Chondrocyte (in vitro differentiated cells): Measurements from ENCODE around the gene TMEM234. TPM values are rescaled to one million over a fixed set of nuclear protein-coding genes. Genes with fewer than 3 reads are reported as not detected.
A peak's percentile ranks its signal among the peaks of the same experiment; 100 is the strongest.

Experiments used
- DNase-seq: peaks from one replicate; pipeline ENCODE4 v3.0.0; 2021; ENCODE audit warnings: mixed read lengths, low spot score
- H3K27ac Mint-ChIP-seq: one replicate; pipeline ENCODE4 v1.8.0; 2021; ENCODE audit warnings: mild to moderate bottlenecking, moderate library complexity, mixed read lengths; ENCODE audit not compliant: unreplicated experiment
- H3K27me3 Mint-ChIP-seq: 2 replicates; pipeline ENCODE4 v1.8.0; 2021; ENCODE audit warnings: low read depth, mixed read lengths
- H3K36me3 Mint-ChIP-seq: 2 replicates; pipeline ENCODE4 v1.8.0; 2021; ENCODE audit warnings: low read depth, mixed read lengths
- H3K4me1 Mint-ChIP-seq: 2 replicates; pipeline ENCODE4 v1.8.0; 2021; ENCODE audit warnings: low read depth, mild to moderate bottlenecking, mixed read lengths
- H3K4me3 Mint-ChIP-seq: one replicate; pipeline ENCODE4 v1.8.0; 2021; ENCODE audit warnings: mild to moderate bottlenecking, moderate library complexity, mixed read lengths; ENCODE audit not compliant: unreplicated experiment
- H3K9me3 Mint-ChIP-seq: 2 replicates; pipeline ENCODE4 v1.8.0; 2021; ENCODE audit warnings: low read depth, mixed read lengths
- total RNA-seq: library from RNA; stranded (reverse); gene quantifications from 3 replicates; pipeline ENCODE4 v1.2.1, GENCODE V29; 2021
- TF ChIP-seq, protein P1 (sequence below): fragments of 200-600 bp; sonication (generic); IDR thresholded peaks from 2 replicates; pipeline ENCODE4 v1.5.0; 2021; ENCODE audit warnings: antibody characterized with exemption, mild to moderate bottlenecking, moderate library complexity

Gene TMEM234
- total RNA-seq, 1 donor from 2014 or later = 22.8 TPM

DNA sequence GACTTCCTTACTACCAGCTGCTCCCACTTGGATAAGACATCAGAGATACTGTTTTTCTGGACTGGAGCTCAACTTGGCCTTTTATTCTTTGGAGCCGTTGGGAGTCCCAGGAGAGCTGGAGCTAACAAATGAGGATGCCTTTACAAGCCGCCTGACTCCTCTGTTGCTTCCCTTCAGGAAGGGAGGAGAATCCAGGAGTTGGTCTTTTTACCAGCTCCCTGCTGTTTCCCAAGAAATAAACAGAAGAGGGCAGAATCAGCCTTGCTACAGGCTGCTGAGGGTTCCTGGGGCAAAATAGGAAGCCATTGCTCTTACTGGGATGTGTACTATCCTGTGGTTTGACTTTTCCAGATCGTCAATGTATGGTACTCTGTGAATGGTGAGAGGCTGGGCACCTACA lies 1.5 kb upstream of the TMEM234 start:
- Mint-ChIP-seq H3K27me3 (no peaks in the 10 kb centered on the region), H3K36me3 (peaks cover 23% of the 10 kb centered on the region), H3K27ac (peak overlapping the region; percentile 33), H3K4me1 (peaks cover 34% of the 10 kb centered on the region), H3K9me3 (no peaks in the 10 kb centered on the region), H3K4me3 (peak overlapping the region; percentile 95)
- DNase-seq = no peak
- TF ChIP-seq, protein P1, sequence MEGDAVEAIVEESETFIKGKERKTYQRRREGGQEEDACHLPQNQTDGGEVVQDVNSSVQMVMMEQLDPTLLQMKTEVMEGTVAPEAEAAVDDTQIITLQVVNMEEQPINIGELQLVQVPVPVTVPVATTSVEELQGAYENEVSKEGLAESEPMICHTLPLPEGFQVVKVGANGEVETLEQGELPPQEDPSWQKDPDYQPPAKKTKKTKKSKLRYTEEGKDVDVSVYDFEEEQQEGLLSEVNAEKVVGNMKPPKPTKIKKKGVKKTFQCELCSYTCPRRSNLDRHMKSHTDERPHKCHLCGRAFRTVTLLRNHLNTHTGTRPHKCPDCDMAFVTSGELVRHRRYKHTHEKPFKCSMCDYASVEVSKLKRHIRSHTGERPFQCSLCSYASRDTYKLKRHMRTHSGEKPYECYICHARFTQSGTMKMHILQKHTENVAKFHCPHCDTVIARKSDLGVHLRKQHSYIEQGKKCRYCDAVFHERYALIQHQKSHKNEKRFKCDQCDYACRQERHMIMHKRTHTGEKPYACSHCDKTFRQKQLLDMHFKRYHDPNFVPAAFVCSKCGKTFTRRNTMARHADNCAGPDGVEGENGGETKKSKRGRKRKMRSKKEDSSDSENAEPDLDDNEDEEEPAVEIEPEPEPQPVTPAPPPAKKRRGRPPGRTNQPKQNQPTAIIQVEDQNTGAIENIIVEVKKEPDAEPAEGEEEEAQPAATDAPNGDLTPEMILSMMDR = no peak

DNA sequence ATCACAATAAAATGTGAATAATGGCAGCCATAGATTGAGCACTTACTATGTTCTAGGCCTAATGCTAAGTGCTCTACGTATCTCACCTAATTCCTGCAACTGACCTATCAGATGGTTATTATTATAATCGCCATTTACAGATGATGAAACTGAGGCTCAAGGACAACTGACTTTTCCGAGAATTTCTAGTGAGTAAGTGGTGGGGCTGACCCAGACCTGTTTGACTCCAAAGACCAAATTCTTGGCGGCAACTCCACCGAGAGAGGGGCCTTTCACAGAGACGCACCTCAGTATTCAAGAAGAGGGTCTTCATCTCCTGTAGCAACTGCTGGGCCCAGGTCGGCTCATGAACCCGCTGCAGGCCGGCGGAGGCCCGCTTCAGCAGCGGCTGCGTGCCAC lies 573 bp downstream of the TMEM234 start:
- Mint-ChIP-seq H3K36me3 (peaks cover 17% of the 10 kb centered on the region), H3K27ac (peak overlapping the region; percentile 95), H3K4me1 (peaks cover 34% of the 10 kb centered on the region), H3K4me3 (peak overlapping the region; percentile 95), H3K9me3 (no peaks in the 10 kb centered on the region), H3K27me3 (no peaks in the 10 kb centered on the region)
- TF ChIP-seq, protein P1 = no peak
- DNase-seq = no peak

DNA sequence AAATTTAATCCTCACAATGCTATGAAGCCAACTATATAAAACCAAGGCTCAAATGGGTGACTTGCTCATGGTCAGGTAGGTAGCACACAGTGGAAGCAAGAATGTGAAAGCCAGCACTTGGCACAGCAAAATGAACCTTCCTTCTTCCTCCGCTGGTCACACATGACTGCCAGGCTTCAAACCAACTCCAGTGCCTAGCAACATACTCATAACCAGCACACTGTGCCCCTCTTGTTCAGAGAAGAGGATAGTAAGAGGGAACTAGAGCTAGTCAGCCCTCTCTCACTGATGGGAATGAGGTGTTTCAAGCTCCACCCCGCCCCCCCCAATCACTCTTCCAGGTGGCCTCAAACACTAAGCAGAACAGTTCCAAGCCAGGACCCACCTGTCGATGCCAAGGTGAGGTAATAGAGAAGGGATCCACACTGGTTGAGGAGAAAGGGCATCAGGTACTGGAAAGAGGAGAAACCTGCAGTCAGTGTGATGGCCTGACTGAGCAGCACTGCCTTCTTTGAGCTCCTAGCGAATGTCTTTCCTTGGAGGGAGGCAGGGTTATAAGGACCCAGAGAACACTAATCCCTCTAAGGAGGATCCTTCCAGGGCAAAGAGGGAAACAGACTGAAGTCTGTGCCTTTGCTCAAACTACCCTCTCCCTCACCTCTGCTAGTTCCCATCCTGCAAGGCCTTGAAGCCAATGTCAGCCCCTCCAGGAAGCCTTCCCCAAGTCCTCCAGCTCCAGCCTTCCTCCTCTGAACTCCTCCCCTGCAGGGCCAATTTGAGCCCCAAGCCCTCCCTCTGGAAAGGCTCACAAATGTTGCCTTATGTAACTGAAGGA lies 1.2 kb downstream of the TMEM234 start:
- Mint-ChIP-seq H3K36me3 (peaks cover 14% of the 10 kb centered on the region), H3K27ac (peak overlapping the region; percentile 95), H3K4me1 (peaks cover 34% of the 10 kb centered on the region), H3K9me3 (no peaks in the 10 kb centered on the region), H3K4me3 (peak overlapping the region; percentile 95), H3K27me3 (no peaks in the 10 kb centered on the region)
- TF ChIP-seq, protein P1 = no peak
- DNase-seq = no peak

DNA sequence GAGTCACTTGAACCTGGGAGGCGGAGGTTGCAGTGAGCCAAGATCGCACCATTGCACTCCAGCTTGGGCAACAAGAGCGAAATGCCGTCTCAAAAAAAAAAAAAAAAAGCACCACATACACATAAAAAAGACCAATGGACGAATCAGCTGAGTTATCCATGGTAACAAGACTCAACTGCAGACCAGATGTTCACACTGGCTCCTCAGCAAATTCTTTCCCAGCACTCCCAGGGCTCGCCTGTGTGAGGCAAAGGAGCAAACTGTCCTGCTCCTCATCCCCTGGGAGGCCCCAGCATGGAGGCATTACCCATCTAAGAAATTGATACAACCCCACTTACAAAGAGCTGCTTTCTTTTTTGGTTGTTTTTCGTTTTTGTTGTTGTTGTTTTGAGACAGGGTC lies 3.1 kb downstream of the TMEM234 start:
- H3K36me3 Mint-ChIP-seq = peaks cover 8% of the 10 kb centered on the region
- no peak for DNase-seq
- peak overlapping the region; percentile 63 for H3K27ac Mint-ChIP-seq
- no peak overlapping the region for H3K4me3 Mint-ChIP-seq
- H3K4me1 Mint-ChIP-seq = peaks cover 32% of the 10 kb centered on the region
- H3K27me3 Mint-ChIP-seq = no peaks in the 10 kb centered on the region
- no peaks in the 10 kb centered on the region for H3K9me3 Mint-ChIP-seq
- TF ChIP-seq, protein P1 = no peak

DNA sequence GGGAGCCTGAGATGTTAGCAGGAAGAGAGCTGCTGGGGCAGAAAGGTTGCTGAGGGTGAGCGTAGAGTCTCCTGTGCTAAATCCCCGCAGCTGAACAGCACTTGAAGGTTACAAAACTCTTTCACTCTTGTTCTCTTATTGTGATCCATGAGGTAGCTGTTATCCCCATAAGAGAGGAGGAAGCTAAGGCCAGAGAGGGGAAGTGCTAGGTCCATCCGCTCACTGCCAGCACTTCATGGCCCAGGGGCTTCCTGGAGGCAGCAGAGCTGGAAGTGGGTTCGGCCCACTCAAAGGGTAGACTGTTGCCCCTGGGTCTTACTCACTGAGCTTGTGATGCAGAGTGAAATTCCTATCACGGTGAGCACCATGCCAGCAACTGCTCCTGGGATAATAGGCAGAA lies 5.6 kb downstream of the TMEM234 start:
- H3K27me3 Mint-ChIP-seq = no peaks in the 10 kb centered on the region
- TF ChIP-seq, protein P1 = no peak
- H3K36me3 Mint-ChIP-seq = peaks cover 6% of the 10 kb centered on the region
- no peak overlapping the region for H3K27ac Mint-ChIP-seq
- peaks cover 13% of the 10 kb centered on the region for H3K4me1 Mint-ChIP-seq
- no peaks in the 10 kb centered on the region for H3K9me3 Mint-ChIP-seq
- no peak overlapping the region for H3K4me3 Mint-ChIP-seq
- DNase-seq = no peak
